ENCODE data around the gene KCNQ2. TPM values are rescaled to one million over a fixed set of nuclear protein-coding genes. Genes with fewer than 3 reads are reported as not detected.

The KCNQ2 gene
- total and polyA plus RNA-seq, 4 donors: not detected

- Histone ChIP-seq H3K27ac (ENCODE audit: low read depth in 1 of 2, low read length in 2 of 2) (no peak within 1 kb of the TSS), H3K27me3 (ENCODE audit: control insufficient read depth in 4 of 4, insufficient read depth in 4 of 4, low read length in 3 of 4) (no peaks in the 10 kb centered on the region), H3K36me3 (ENCODE audit: control insufficient read depth in 4 of 4, insufficient read depth in 3 of 4, low read depth in 1 of 4, low read length in 3 of 4) (no peaks in the 10 kb centered on the region), H3K9me3 (ENCODE audit: control insufficient read depth in 4 of 4, low read length in 3 of 4) (no peaks in the 10 kb centered on the region), H3K4me3 (ENCODE audit: low read depth in 1 of 3, low read length in 3 of 3) (no peak within 1 kb of the TSS), H3K9ac (ENCODE audit: low read depth in 1 of 2, low read length in 2 of 2) (no peak within 1 kb of the TSS), H3K4me1 (ENCODE audit: control insufficient read depth in 4 of 4, insufficient read depth in 4 of 4, low read length in 3 of 4) (peaks cover 15 to 84% (median 59%) of the 10 kb centered on the region in 4 donors)
- TF ChIP-seq CTCF (IDR thresholded peaks at IDR 0.05; ENCODE audit: low read depth, low read length, missing input control): no peak
- no peak for TF ChIP-seq RXRA (IDR thresholded peaks at IDR 0.05)
- TF ChIP-seq EGR1 (IDR thresholded peaks at IDR 0.05; ENCODE audit: low read depth in 2 of 2): no peak
- TF ChIP-seq FOXA1 (IDR thresholded peaks at IDR 0.05): no peak
- no peak for TF ChIP-seq HNF4A (conservative IDR thresholded peaks at IDR 0.05)
- TF ChIP-seq REST (IDR thresholded peaks at IDR 0.05): no peak
- no peak for TF ChIP-seq TAF1 (conservative IDR thresholded peaks at IDR 0.05)
- no peak for TF ChIP-seq GABPA (IDR thresholded peaks at IDR 0.05 in 1 of 2, conservative IDR thresholded peaks at IDR 0.05 in 1 of 2)
- TF ChIP-seq HNF4G (IDR thresholded peaks at IDR 0.05): no peak
- TF ChIP-seq JUND (IDR thresholded peaks at IDR 0.05): no peak
- no peak for TF ChIP-seq ZBTB33 (IDR thresholded peaks at IDR 0.05)
- no peak for TF ChIP-seq NR2F2 (IDR thresholded peaks at IDR 0.05)
- no peak for TF ChIP-seq SP1 (IDR thresholded peaks at IDR 0.05)
- DNase-seq (ENCODE audit: low spot score): no peak
- 13% methylated on average over 77 of the region's 79 CpGs for WGBS
These were observed 111.5 kb downstream of the KCNQ2 start, which contains the start of gene CHRNA4 for GRCh38 chr20:63360850-63361518. CHRNA4 (minus strand) TSS chr20:63361349; CDS start chr20:63361165, 184 bp downstream.
